A549 treated with AZD9567 at 1 μM for 4 hours (cell line): Measurements from ENCODE around the gene STX18. TPM values are rescaled to one million over a fixed set of nuclear protein-coding genes. Genes with fewer than 3 reads are reported as not detected.

Source experiments
- total RNA-seq: library from RNA; stranded (reverse); fragments of 200-300 nt; extraction: Qiagen RNA extraction; gene quantifications from 5 replicates; pipeline ENCODE4 v1.2.3, GENCODE V29; 2022; ENCODE audit not compliant: insufficient read depth

Gene STX18
- total RNA-seq: 14.9 to 22.1 TPM (median 19.7 TPM) in 5 replicates

DNA sequence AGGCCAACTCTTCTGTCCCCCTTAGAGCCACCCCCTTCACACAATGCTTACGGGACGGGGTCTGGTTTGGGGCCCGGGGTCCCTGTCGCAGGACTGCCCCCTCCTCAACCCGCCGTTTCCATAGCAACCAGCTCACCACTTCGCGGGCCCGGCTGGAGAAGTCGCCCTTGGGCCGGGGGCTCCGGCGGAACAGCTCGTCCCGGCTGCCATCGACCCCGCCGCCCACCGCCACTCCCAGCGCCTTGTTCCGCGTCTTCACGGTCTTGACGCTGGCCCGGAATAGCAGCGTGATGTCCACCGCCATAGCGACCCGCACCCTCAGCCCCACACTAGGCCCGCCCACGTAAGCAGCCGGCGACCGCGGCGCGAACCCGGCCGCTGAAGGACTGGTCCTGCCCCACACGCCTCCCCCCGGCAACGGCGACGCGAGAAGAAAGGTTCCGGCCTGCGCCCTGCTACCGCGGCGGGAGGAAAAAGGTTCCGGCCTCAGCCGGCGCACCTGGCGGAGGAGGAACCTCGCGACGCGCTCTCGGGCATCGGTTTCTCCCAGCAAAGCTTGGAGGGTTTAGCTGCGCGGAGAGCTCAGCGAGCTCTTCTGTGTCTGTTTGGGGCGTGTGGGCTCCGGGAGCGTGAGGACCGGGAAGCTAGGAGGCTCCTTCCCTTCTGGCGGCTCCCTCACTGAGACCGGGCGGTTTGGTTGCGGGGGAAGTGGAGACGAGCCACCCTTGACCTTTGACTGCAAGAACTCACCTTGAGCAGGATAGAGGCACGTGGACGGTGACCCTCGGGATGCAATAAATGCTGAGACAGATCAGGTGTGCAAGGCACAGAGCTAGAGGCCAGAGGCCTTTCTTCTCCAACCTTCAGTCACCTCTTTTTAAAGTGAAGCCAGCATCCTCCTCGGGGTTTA, at the start of gene STX18:
TSS of gene STX18 (minus strand) at position 388 of the 910 bp plus-strand sequence. CDS start at position 304, 84 bp downstream.

DNA sequence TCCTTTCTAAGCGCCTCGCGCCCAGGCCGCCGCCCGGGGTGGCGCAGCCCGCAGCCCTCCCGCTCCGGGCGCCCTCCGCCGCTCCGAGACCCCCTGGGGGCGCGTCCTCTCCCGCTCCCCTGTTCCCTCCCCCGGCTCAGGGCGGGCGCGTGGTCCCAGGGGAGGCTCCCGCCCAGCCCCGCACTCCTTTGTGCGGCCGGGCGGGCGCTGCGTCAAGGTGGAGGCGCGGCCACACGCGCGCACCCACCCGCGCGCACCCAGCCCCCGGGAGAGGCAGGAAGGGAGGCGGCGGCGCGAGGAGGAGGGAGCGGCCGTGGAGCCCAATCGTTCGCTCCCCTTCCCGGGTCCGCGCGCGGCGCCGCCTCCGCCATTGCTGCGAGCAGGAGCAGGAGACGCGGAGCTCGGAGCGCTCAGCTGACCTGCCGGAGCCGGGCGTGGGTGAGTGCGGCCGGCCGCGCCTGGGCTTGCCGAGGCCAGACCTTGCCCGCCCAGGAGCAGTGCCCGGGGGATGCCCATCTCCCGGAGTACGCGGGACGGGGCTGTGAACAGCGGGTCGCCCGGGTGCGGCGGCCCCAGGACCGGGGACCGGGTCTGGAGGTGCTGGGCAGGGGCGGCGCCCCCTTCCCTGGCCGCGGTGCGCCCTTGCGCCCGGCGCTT, 155.0 kb downstream of the STX18 start, which contains the start of gene NSG1:
TSS of gene NSG1 (plus strand) at position 367 of the 657 bp plus-strand sequence. CDS start 528 bp downstream, outside the sequence.

Other genes starting within 250 kb of the STX18 start
- gene NSG1, start 154.9 kb downstream of the STX18 start, total RNA-seq: 4.1 to 7.1 TPM (median 5.1 TPM) in 5 replicates